ENCODE data around the gene KAZALD1.

- TF ChIP-seq EZH2 (IDR thresholded peaks at IDR 0.05; ENCODE audit: borderline replicate concordance, low read length) (no peak), CTCF (IDR thresholded peaks at IDR 0.05; ENCODE audit: low read length) (no peak)
Measured at GRCh38 chr10:101040061-101040460, 21.7 kb upstream of the KAZALD1 start.

Data from OCI-LY1 (cell line).